Activated CD8-positive, alpha-beta T cell treated with anti-CD3 and anti-CD28 coated beads for 36 hours (primary cell): ENCODE data around the gene PLCG2. TPM values are rescaled to one million over a fixed set of nuclear protein-coding genes. Genes with fewer than 3 reads are reported as not detected.

ENCODE experiments used
- ATAC-seq: fragments of 200-7000 bp; cut with Tn5 transposase; one replicate; pipeline ENCODE4 v1.10.0; 2021; ENCODE audit warnings: mild to moderate bottlenecking, moderate library complexity
- CTCF ChIA-PET: fragments of 350-600 bp; sonication (Branson Sonifier 250); formaldehyde crosslinking; loops from one replicate; lab custom pipeline; 2021; ENCODE audit warnings: antibody characterized with exemption; lab: Charles Lee
- POLR2A ChIA-PET: fragments of 350-600 bp; sonication (Branson Sonifier 250); formaldehyde crosslinking; loops from one replicate; lab custom pipeline; 2021; ENCODE audit warnings: antibody characterized with exemption; lab: Charles Lee
- DNase-seq: peaks from one replicate; pipeline ENCODE4 v3.0.0-alpha.2; 2020
- H3K27ac Mint-ChIP-seq: one replicate; pipeline ENCODE4 v1.8.0; 2021; ENCODE audit warnings: mild to moderate bottlenecking, mixed read lengths
- H3K27me3 Mint-ChIP-seq: one replicate; pipeline ENCODE4 v1.8.0; 2021; ENCODE audit warnings: mixed read lengths
- H3K36me3 Mint-ChIP-seq: one replicate; pipeline ENCODE4 v1.8.0; 2021; ENCODE audit warnings: low read depth, mixed read lengths
- H3K4me1 Mint-ChIP-seq: one replicate; pipeline ENCODE4 v1.8.0; 2021; ENCODE audit warnings: low read depth, mixed read lengths
- H3K4me3 Mint-ChIP-seq: one replicate; pipeline ENCODE4 v1.8.0; 2021; ENCODE audit warnings: mild to moderate bottlenecking, moderate library complexity, mixed read lengths
- H3K9me3 Mint-ChIP-seq: one replicate; pipeline ENCODE4 v1.8.0; 2021; ENCODE audit warnings: mixed read lengths
- CTCF ChIP-seq: fragments of 200-600 bp; IDR thresholded peaks from one replicate; pipeline ENCODE4 v1.8.0; 2022; ENCODE audit warnings: antibody characterized with exemption, mild to moderate bottlenecking
- intact Hi-C: fragments of 100-400 bp; cut with micrococcal nuclease; formaldehyde crosslinking; loops from one replicate; pipeline ENCODE4 v1.10.0; 2022
- total RNA-seq, 2 experiments: library from RNA; stranded (reverse); gene quantifications; one replicate each; pipeline ENCODE4 v1.2.3, GENCODE V29; 2021

The PLCG2 gene
- total RNA-seq, 2 experiments from 2014 or later = 12.7 to 13.7 TPM

- H3K4me3 Mint-ChIP-seq = no peak overlapping the region
- CTCF ChIA-PET = interaction anchor here (2.0 to 2.3 kb wide), 2 partner anchors 122 to 133 kb away, joined by 4 to 8 read pairs; no protein-coding TSS in a partner anchor
- no peaks in the 10 kb centered on the region for H3K9me3 Mint-ChIP-seq
- ATAC-seq = peak; percentile 39
- no peak overlapping the region for H3K27ac Mint-ChIP-seq
- DNase-seq = no peak
- no peak for TF ChIP-seq CTCF
- no peaks in the 10 kb centered on the region for H3K36me3 Mint-ChIP-seq
- peaks cover 14% of the 10 kb centered on the region for H3K4me1 Mint-ChIP-seq
- intact Hi-C loops = no loop called here
- POLR2A ChIA-PET = no interaction called here
- H3K27me3 Mint-ChIP-seq = no peaks in the 10 kb centered on the region
These were observed 26.7 kb upstream of the PLCG2 start for GRCh38 chr16:81752225-81752875.

- intact Hi-C loops = no loop called here
- DNase-seq (no peak), ATAC-seq (no peak)
- TF ChIP-seq CTCF = no peak
- Mint-ChIP-seq H3K27me3 (no peaks in the 10 kb centered on the region), H3K27ac (no peak overlapping the region), H3K4me1 (peaks cover 17% of the 10 kb centered on the region), H3K36me3 (no peaks in the 10 kb centered on the region), H3K9me3 (no peaks in the 10 kb centered on the region), H3K4me3 (no peak overlapping the region)
- CTCF ChIA-PET = interaction anchor here (2.0 to 2.3 kb wide), 2 partner anchors 122 to 133 kb away, joined by 4 to 8 read pairs; no protein-coding TSS in a partner anchor
- POLR2A ChIA-PET = no interaction called here
These were observed 26.2 kb upstream of the PLCG2 start for GRCh38 chr16:81752876-81753227.

GRCh38 chr16:81754858-81755257 is 24.2 kb upstream of the PLCG2 start:
- H3K4me3 Mint-ChIP-seq = no peak overlapping the region
- ATAC-seq (no peak), DNase-seq (no peak)
- no peaks in the 10 kb centered on the region for H3K27me3 Mint-ChIP-seq
- H3K4me1 Mint-ChIP-seq = peaks cover 11% of the 10 kb centered on the region
- H3K27ac Mint-ChIP-seq = no peak overlapping the region
- no peaks in the 10 kb centered on the region for H3K36me3 Mint-ChIP-seq
- intact Hi-C loops = no loop called here
- H3K9me3 Mint-ChIP-seq = no peaks in the 10 kb centered on the region
- CTCF ChIA-PET = interaction anchor here (1.2 kb wide), 1 partner anchor 25 kb away, joined by 3 read pairs; no protein-coding TSS in a partner anchor
- TF ChIP-seq CTCF = no peak
- POLR2A ChIA-PET = no interaction called here

GRCh38 chr16:81755915-81756614 is 23.0 kb upstream of the PLCG2 start:
- DNase-seq = no peak
- no peaks in the 10 kb centered on the region for H3K9me3 Mint-ChIP-seq
- H3K27me3 Mint-ChIP-seq = no peaks in the 10 kb centered on the region
- intact Hi-C loops = no loop called here
- H3K36me3 Mint-ChIP-seq = no peaks in the 10 kb centered on the region
- no peak for TF ChIP-seq CTCF
- no peak for ATAC-seq
- H3K4me1 Mint-ChIP-seq = peaks cover 11% of the 10 kb centered on the region
- H3K27ac Mint-ChIP-seq = no peak overlapping the region
- no peak overlapping the region for H3K4me3 Mint-ChIP-seq
- CTCF ChIA-PET = interaction anchor here (1.0 kb wide), 1 partner anchor 117 kb away, joined by 4 read pairs; no protein-coding TSS in a partner anchor
- POLR2A ChIA-PET = no interaction called here
